CD4-positive, alpha-beta memory T cell (primary cell): ENCODE data around the gene TTC7B. TPM values are rescaled to one million over a fixed set of nuclear protein-coding genes. Genes with fewer than 3 reads are reported as not detected.

Source experiments
- polyA plus RNA-seq, 2 donors: library from polyadenylated mRNA; unstranded; fragments of 300-500 nt; fragmentation: Illumina TruSeq; gene quantifications; one replicate each; pipeline ENCODE4 v1.2.3, GENCODE V29; 2021
- total RNA-seq, 2 experiments: library from RNA; stranded (reverse); gene quantifications; one replicate each; pipeline ENCODE4 v1.2.3, GENCODE V29; 2021

Gene TTC7B
- total and polyA plus RNA-seq, 4 experiments from 2014 or later, result 0.30 to 1.9 (median 1.5) TPM; not detected in 1

Other genes with a start within 250 kb of the TTC7B start
- gene RPS6KA5, start 244.2 kb upstream of the TTC7B start, total RNA-seq, result 10 to 100 TPM; 42.9 to 44.7 TPM
- 10 to 100 TPM; 28.8 to 29.7 TPM for gene RPS6KA5, start 244.2 kb upstream of the TTC7B start, polyA plus RNA-seq